CD14-positive monocyte (primary cell): ENCODE results near the gene PANK1. TPM values are rescaled to one million over a fixed set of nuclear protein-coding genes. Genes with fewer than 3 reads are reported as not detected.
A peak's percentile ranks its signal among the peaks of the same experiment; 100 is the strongest.

Experiments
- DNase-seq, 3 donors: peaks; one replicate each; pipeline ENCODE4 v3.0.0-alpha.2; 2011 to 2022
- H2AFZ ChIP-seq: 2 replicates; pipeline ENCODE4 v1.6.0; 2012; ENCODE audit warnings: mild to moderate bottlenecking, low read depth, low read length, inconsistent platforms; ENCODE audit not compliant: insufficient read depth, poor library complexity, severe bottlenecking
- H3K27ac ChIP-seq, 2 donors: 1 replicate in 1 of 2; 2 replicates in 1 of 2; pipeline ENCODE4 v1.5.1; 2012 to 2013; ENCODE audit warnings: low read length in 2 of 2, control low read depth in 1 of 2, inconsistent platforms in 1 of 2, low read depth in 1 of 2, mild to moderate bottlenecking in 1 of 2
- H3K27me3 ChIP-seq, 2 donors: one replicate each; pipeline versions ENCODE4 v1.6.0 to v1.6.1; 2011 to 2013; ENCODE audit warnings: low read length in 2 of 2; ENCODE audit not compliant: control insufficient read depth in 2 of 2, insufficient read depth in 2 of 2
- H3K36me3 ChIP-seq, 2 donors: replicated peaks in 1 of 2; 1 replicate in 1 of 2; 2 replicates in 1 of 2; pipeline versions ENCODE4 v1.5.1 to v1.6.1; 2012 to 2013; ENCODE audit warnings: low read length in 2 of 2, control low read depth in 1 of 2, inconsistent platforms in 1 of 2, mild to moderate bottlenecking in 1 of 2; ENCODE audit not compliant: insufficient read depth in 2 of 2, control insufficient read depth in 1 of 2
- H3K4me1 ChIP-seq, 2 donors: 1 replicate in 1 of 2; 2 replicates in 1 of 2; pipeline versions ENCODE4 v1.5.1 to v1.6.1; 2012 to 2013; ENCODE audit warnings: low read length in 2 of 2, control low read depth in 1 of 2, inconsistent platforms in 1 of 2, mild to moderate bottlenecking in 1 of 2, moderate library complexity in 1 of 2; ENCODE audit not compliant: insufficient read depth in 2 of 2, control insufficient read depth in 1 of 2
- H3K4me2 ChIP-seq: replicated peaks from 2 replicates; pipeline ENCODE3; 2012; ENCODE audit warnings: low read length, moderate library complexity, mild to moderate bottlenecking; ENCODE audit not compliant: poor library complexity, severe bottlenecking; ENCODE audit errors: extremely low read depth
- H3K4me3 ChIP-seq, 3 experiments: fragments of 200-600 bp in 1 of 3; sonication (generic) in 1 of 3; replicated peaks in 1 of 3; 1 replicate in 2 of 3; 2 replicates in 1 of 3; pipeline ENCODE4 v1.5.1; 2011 to 2013; ENCODE audit warnings: low read length in 3 of 3, mild to moderate bottlenecking in 3 of 3, control low read depth in 2 of 3, low read depth in 2 of 3, inconsistent platforms in 1 of 3, moderate library complexity in 1 of 3
- H3K79me2 ChIP-seq: 2 replicates; pipeline ENCODE4 v1.6.0; 2012; ENCODE audit warnings: mild to moderate bottlenecking, control low read depth, inconsistent platforms, low read length, moderate library complexity; ENCODE audit not compliant: insufficient read depth
- H3K9ac ChIP-seq: 2 replicates; pipeline ENCODE4 v1.6.0; 2017; ENCODE audit warnings: low read length, mild to moderate bottlenecking; ENCODE audit not compliant: insufficient read depth, poor library complexity, severe bottlenecking
- H3K9me3 ChIP-seq, 2 donors: replicated peaks in 1 of 2; 1 replicate in 1 of 2; 2 replicates in 1 of 2; pipeline versions ENCODE4 v1.5.1 to v1.6.1; 2012 to 2013; ENCODE audit warnings: low read length in 2 of 2, control low read depth in 1 of 2; ENCODE audit not compliant: control insufficient read depth in 1 of 2, insufficient read depth in 1 of 2
- H4K20me1 ChIP-seq: 2 replicates; pipeline ENCODE4 v1.6.0; 2012; ENCODE audit warnings: mild to moderate bottlenecking, low read length, control low read depth, moderate library complexity; ENCODE audit not compliant: insufficient read depth
- H3K27ac Mint-ChIP-seq, 7 donors: one replicate each; pipeline ENCODE4 v1.8.0; 2020; ENCODE audit warnings: mild to moderate bottlenecking in 7 of 7, mixed read lengths in 7 of 7, moderate library complexity in 6 of 7, inconsistent platforms in 2 of 7
- H3K27me3 Mint-ChIP-seq, 3 donors: one replicate each; pipeline ENCODE4 v1.8.0; 2021 to 2022; ENCODE audit warnings: low read depth in 3 of 3, mild to moderate bottlenecking in 3 of 3, mixed read lengths in 3 of 3, moderate library complexity in 3 of 3, inconsistent platforms in 1 of 3
- H3K36me3 Mint-ChIP-seq, 2 donors: one replicate each; pipeline ENCODE4 v1.8.0; 2020; ENCODE audit warnings: mixed read lengths in 2 of 2, inconsistent platforms in 1 of 2, mild to moderate bottlenecking in 1 of 2
- H3K4me1 Mint-ChIP-seq: one replicate; pipeline ENCODE4 v1.8.0; 2020; ENCODE audit warnings: mild to moderate bottlenecking, mixed read lengths
- H3K4me3 Mint-ChIP-seq, 2 donors: one replicate each; pipeline ENCODE4 v1.8.0; 2020; ENCODE audit warnings: mild to moderate bottlenecking in 2 of 2, mixed read lengths in 2 of 2, moderate library complexity in 1 of 2
- H3K9me3 Mint-ChIP-seq, 7 donors: one replicate each; pipeline ENCODE4 v1.8.0; 2020 to 2022; ENCODE audit warnings: mixed read lengths in 7 of 7, mild to moderate bottlenecking in 6 of 7, moderate library complexity in 6 of 7, inconsistent platforms in 2 of 7
- CTCF ChIP-seq: fragments of 200-600 bp; IDR thresholded peaks from one replicate; pipeline ENCODE4 v1.8.0; 2022; ENCODE audit warnings: antibody characterized with exemption, mild to moderate bottlenecking
- WGBS: methylation state at CpG from one replicate; pipeline ENCODE4 v1.1.5; 2013; ENCODE audit warnings: missing lambda C conversion rate; ENCODE audit not compliant: insufficient coverage; 5-methylcytosine and 5-hydroxymethylcytosine counted together
- intact Hi-C, 2 donors: fragments of 100-400 bp; cut with micrococcal nuclease; formaldehyde crosslinking; loops; one replicate each; pipeline versions ENCODE4 v1.15.0 to v1.15.1; 2023
- polyA plus RNA-seq, 3 donors: library from polyadenylated mRNA; depleted of rRNA in 1 of 3; unstranded in 2 of 3; stranded (reverse) in 1 of 3; fragments of 300-500 nt in 2 of 3; fragments of >200 nt in 1 of 3; fragmentation: Illumina TruSeq in 2 of 3; gene quantifications; 1 replicate in 2 of 3; 2 replicates in 1 of 3; pipeline ENCODE4 v1.2.3, GENCODE V29; 2012 to 2021

PANK1 gene
- polyA plus RNA-seq, 3 donors: 0.31 to 0.67 (median 0.61) TPM

DNA sequence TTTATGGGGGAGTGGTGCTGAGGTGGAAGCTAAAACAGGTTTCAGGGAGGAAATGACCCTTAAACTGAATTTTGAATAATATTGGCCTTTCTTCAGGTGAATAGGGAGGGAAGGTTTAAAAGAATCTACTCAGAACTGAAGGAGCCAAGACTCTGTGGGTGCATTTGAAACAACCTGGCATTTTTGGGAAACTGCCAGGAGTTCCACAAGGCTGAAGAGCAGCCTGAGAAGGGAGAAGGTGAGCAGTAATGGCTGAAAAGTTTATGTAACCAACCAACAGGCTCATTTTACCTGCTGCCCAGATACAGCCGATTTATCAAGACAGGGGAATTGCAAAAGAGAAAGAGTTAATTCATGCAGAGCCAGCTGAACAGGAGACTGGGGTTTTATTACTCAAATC is 4.0 kb upstream of the PANK1 start:
- Histone ChIP-seq H3K9me3 (no peaks in the 10 kb centered on the region), H3K79me2 (no peaks in the 10 kb centered on the region), H3K9ac (no peak overlapping the region), H3K4me3 (no peak overlapping the region), H3K27me3 (no peaks in the 10 kb centered on the region), H3K27ac (no peak overlapping the region), H3K4me2 (no peak overlapping the region), H3K36me3 (no peaks in the 10 kb centered on the region), H3K4me1 (peaks cover 14 to 31% of the 10 kb centered on the region in 2 donors), H4K20me1 (no peaks in the 10 kb centered on the region), H2AFZ (no peak overlapping the region)
- Mint-ChIP-seq H3K27me3 (peaks cover 2 to 6% (median 4%) of the 10 kb centered on the region in 3 donors), H3K4me3 (no peak overlapping the region), H3K4me1 (peaks cover 25% of the 10 kb centered on the region), H3K36me3 (no peaks in the 10 kb centered on the region), H3K27ac (peak overlapping the region in 1 of 7 donors; percentile 2), H3K9me3 (peaks cover 0 to 6% (median 2%) of the 10 kb centered on the region in 7 donors)
- 100% methylated on average over 1 of the region's 1 CpG for WGBS
- no peak for TF ChIP-seq CTCF
- no peak for DNase-seq
- intact Hi-C loops: loop anchor here in 1 of 2 donors (10.0 kb wide), 1 partner anchor 56 kb away; the partner anchor contains the start of gene KIF20B

DNA sequence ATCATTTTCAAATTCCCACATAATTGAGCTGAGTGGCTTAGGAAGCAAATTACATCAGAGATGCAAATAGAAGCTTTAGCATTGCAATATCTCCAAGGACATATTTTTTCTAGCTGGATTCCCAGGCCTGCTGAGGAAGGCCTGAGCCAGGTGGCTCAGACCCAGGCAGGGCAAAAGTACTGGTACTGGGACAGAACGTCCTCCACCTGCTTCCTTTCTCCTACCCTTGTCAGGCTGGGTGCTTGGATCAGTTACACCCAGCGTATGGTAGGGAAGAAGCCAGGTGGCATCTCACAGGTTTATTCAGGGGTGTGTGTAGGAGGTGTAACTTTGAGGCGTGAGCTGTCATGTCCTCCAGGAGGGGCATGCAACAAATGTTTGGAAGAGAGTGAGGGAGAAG is 3.0 kb upstream of the PANK1 start:
- H3K27ac Mint-ChIP-seq: no peak overlapping the region
- H3K27ac ChIP-seq: no peak overlapping the region

More for the DNA sequence above, 3.0 kb upstream of the PANK1 start:
- no CpG with 5 or more reads among the region's 3 CpGs for WGBS
- Histone ChIP-seq H3K4me1 (peaks cover 20 to 41% of the 10 kb centered on the region in 2 donors), H4K20me1 (no peaks in the 10 kb centered on the region), H3K9ac (no peak overlapping the region), H3K36me3 (no peaks in the 10 kb centered on the region), H3K4me3 (no peak overlapping the region), H3K9me3 (no peaks in the 10 kb centered on the region), H3K79me2 (no peaks in the 10 kb centered on the region), H3K4me2 (no peak overlapping the region), H3K27me3 (no peaks in the 10 kb centered on the region), H2AFZ (no peak overlapping the region)
- Mint-ChIP-seq H3K4me3 (no peak overlapping the region), H3K4me1 (peaks cover 25% of the 10 kb centered on the region), H3K9me3 (peaks cover 0 to 6% (median 2%) of the 10 kb centered on the region in 7 donors), H3K36me3 (no peaks in the 10 kb centered on the region), H3K27me3 (peaks cover 2 to 6% (median 4%) of the 10 kb centered on the region in 3 donors)
- no peak for TF ChIP-seq CTCF
- intact Hi-C loops: loop anchor here in 1 of 2 donors (10.0 kb wide), 1 partner anchor 57 kb away; the partner anchor contains the start of gene KIF20B
- no peak for DNase-seq
